Left renal pelvis (tissue), 4 donors: ENCODE data around the gene SAFB. TPM values are rescaled to one million over a fixed set of nuclear protein-coding genes. Genes with fewer than 3 reads are reported as not detected.

ENCODE experiments used
- DNase-seq, 4 donors: peaks; one replicate each; pipeline ENCODE4 v3.0.0-alpha.2; 2013; ENCODE audit warnings: low read depth in 4 of 4, low spot score in 3 of 4
- polyA plus RNA-seq, 4 donors: library from polyadenylated mRNA; unstranded; fragments of 120-200 nt; gene quantifications; one replicate each; pipeline ENCODE4 v1.2.1, GENCODE V29; 2013; ENCODE audit not compliant: insufficient read length in 4 of 4

Gene SAFB
- polyA plus RNA-seq, 4 donors: 111 to 190 (median 171) TPM

GRCh38 chr19:5717215-5717935 is 94.5 kb downstream of the SAFB start:
- no peak for DNase-seq

Other genes with a start within 250 kb of the SAFB start
- not detected for gene ZNRF4, start 167.7 kb upstream of the SAFB start, polyA plus RNA-seq
- 1 to 10 TPM in 2 of 4 donors, under 1 TPM in 2; 0.09 to 1.3 (median 1.1) TPM for gene TINCR, start 55.1 kb upstream of the SAFB start, polyA plus RNA-seq
- gene SAFB2, start 307 bp upstream of the SAFB start, polyA plus RNA-seq: 100 to 1,000 TPM in 1 of 4 donors, 10 to 100 TPM in 3; 53.4 to 119 (median 73.4) TPM
- gene MICOS13, start 57.4 kb downstream of the SAFB start, polyA plus RNA-seq: 10 to 100 TPM; 29.7 to 63.3 (median 35.6) TPM
- 10 to 100 TPM in 1 of 4 donors, 1 to 10 TPM in 3; 7.3 to 17.4 (median 8.8) TPM for gene HSD11B1L, start 57.9 kb downstream of the SAFB start, polyA plus RNA-seq
- 100 to 1,000 TPM; 484 to 769 (median 619) TPM for gene RPL36, start 67.2 kb downstream of the SAFB start, polyA plus RNA-seq
- 10 to 100 TPM; 33.0 to 61.4 (median 45.0) TPM for gene LONP1, start 97.1 kb downstream of the SAFB start, polyA plus RNA-seq
- not detected for gene CATSPERD, start 97.6 kb downstream of the SAFB start, polyA plus RNA-seq
- gene PRR22, start 161.7 kb downstream of the SAFB start, polyA plus RNA-seq: 1 to 10 TPM; 1.7 to 4.4 (median 2.3) TPM
- 10 to 100 TPM; 16.1 to 33.3 (median 24.3) TPM for gene DUS3L, start 168.1 kb downstream of the SAFB start, polyA plus RNA-seq
- 1 to 10 TPM in 3 of 4 donors, under 1 TPM in 1; 1.00 to 3.4 (median 2.4) TPM for gene NRTN, start 182.0 kb downstream of the SAFB start, polyA plus RNA-seq
- gene FUT6, start 216.6 kb downstream of the SAFB start, polyA plus RNA-seq: 10 to 100 TPM in 2 of 4 donors, 1 to 10 TPM in 1, under 1 TPM in 1; 0.25 to 12.0 (median 8.0) TPM
- under 1 TPM in 3 of 4 donors, not detected in 1; 0.14 to 0.95 (median 0.55) TPM for gene FUT3, start 228.4 kb downstream of the SAFB start, polyA plus RNA-seq
- gene FUT5, start 247.5 kb downstream of the SAFB start, polyA plus RNA-seq: under 1 TPM in 2 of 4 donors, not detected in 2; 0.11 to 0.12 TPM